OCI-LY3 (cell line): ENCODE data around the gene METTL24.

Source experiments
- EZH2phosphoT487 ChIP-seq: fragments of 200-600 bp; shearing (Covaris generic); IDR thresholded peaks from 2 replicates; pipeline ENCODE4 v1.6.1; 2018; ENCODE audit warnings: antibody characterized with exemption, mixed run types, low read depth
- TF ChIP-seq, protein P1 (sequence below): fragments of 200-600, 300-600 bp; sonication (generic); IDR thresholded peaks from 2 replicates; pipeline ENCODE4 v1.5.1; 2014; ENCODE audit warnings: antibody characterized with exemption, low read length, low read depth

DNA sequence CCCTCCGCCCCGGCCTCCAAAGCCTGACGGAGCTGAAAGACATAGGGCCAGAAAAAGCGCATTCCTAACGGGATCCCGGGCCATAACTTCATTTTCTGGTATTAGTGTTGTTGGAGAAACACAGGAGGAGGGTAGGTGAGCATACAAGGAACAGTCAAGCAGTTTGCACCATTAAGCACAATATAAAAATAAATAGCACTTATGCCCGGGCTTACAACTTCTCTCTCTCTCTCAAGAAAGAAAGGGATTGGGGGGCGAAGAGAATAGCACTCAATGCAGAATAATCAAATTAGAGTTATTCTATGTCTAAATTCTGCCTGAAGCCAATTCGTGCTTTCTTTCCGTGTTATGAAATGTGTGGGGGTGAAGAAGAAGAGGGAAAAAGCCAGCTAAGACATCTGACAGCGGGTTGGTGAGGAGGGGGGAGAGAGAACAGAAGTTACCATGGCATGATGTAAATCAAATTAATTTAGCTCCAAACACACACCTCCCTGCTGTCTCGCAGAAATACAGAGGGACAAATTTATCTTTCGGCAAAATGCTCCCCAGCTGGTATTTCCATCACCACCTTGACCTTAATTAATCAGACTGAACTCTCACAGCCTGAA is 508 bp upstream of the METTL24 start:
- no peak for TF ChIP-seq EZH2phosphoT487
- TF ChIP-seq, protein P1, sequence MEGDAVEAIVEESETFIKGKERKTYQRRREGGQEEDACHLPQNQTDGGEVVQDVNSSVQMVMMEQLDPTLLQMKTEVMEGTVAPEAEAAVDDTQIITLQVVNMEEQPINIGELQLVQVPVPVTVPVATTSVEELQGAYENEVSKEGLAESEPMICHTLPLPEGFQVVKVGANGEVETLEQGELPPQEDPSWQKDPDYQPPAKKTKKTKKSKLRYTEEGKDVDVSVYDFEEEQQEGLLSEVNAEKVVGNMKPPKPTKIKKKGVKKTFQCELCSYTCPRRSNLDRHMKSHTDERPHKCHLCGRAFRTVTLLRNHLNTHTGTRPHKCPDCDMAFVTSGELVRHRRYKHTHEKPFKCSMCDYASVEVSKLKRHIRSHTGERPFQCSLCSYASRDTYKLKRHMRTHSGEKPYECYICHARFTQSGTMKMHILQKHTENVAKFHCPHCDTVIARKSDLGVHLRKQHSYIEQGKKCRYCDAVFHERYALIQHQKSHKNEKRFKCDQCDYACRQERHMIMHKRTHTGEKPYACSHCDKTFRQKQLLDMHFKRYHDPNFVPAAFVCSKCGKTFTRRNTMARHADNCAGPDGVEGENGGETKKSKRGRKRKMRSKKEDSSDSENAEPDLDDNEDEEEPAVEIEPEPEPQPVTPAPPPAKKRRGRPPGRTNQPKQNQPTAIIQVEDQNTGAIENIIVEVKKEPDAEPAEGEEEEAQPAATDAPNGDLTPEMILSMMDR, result no peak
